ENCODE results near the gene NALCN. TPM values are rescaled to one million over a fixed set of nuclear protein-coding genes. Genes with fewer than 3 reads are reported as not detected.
"Not testable (repeated sequence)": the region's sequence is repeated elsewhere in the genome, so short reads cannot be mapped to it uniquely, and the experiment has no call there.

The NALCN gene
- total RNA-seq, 1 donor from 2014 or later, result 8.8 TPM

DNA sequence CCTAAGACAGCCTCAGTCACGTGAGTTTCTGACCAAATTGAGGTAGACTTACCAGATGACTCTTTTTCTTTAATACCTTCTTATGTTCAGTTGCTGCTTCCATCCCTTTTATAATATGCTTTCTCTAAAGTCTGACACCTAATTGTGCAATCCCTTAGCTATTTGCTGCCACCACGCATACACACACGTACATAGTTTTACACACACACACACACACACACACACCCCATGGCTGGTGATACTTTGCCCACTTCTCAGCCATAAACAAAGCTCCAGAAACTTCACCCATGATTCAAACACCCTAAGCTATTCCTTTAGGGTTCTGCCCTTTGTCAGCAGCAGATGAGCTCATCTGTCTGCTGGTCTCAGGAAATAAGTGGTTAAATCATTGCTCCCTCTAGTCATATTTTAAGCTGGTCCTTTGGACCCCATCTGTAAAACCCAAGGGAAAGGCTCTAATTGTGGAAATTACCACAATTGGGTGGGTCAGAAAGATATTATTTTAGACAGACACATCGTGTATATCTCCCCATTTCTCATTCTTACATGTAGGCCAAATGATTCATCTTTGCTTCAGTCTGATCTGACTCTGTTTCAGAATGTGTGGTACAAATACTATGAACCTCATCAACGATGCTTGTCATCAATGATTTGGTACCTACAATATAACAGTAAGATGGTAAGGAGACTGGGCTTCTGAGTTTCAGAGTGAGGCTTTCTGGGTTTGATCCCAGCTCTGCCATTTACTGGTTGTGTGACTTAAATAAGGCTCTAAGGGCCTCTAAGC is 69.2 kb downstream of the NALCN start:
- intact Hi-C loops (cut with DNase I), result no loop called here
- no peak for DNase-seq (ENCODE audit: low spot score)
- ATAC-seq, result no peak

DNA sequence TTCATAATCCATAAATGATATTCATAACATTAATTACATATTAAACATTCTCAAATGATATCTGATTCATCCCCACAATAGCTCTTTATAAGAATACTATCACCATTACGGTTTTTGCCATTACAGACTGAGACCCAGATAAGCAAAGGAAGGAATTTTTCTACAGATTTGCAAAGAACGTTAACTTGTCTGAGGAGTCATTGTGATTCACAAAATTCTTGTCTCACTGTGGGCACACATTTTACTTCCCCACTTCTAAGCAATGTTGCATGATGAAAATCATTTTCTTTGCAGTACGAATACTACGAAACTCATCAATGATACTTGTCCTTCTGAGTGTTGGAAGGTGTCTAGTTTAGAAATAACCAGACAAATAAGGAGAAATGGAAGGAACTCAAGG is 70.1 kb downstream of the NALCN start:
- intact Hi-C loops (cut with DNase I), result no loop called here
- ATAC-seq (no peak), DNase-seq (ENCODE audit: low spot score) (no peak)

- no peak for ATAC-seq
- intact Hi-C loops (cut with DNase I), result no loop called here
- no peak for DNase-seq (ENCODE audit: low spot score)
Observed at GRCh38 chr13:101343128-101343787, 73.0 kb downstream of the NALCN start.

DNA sequence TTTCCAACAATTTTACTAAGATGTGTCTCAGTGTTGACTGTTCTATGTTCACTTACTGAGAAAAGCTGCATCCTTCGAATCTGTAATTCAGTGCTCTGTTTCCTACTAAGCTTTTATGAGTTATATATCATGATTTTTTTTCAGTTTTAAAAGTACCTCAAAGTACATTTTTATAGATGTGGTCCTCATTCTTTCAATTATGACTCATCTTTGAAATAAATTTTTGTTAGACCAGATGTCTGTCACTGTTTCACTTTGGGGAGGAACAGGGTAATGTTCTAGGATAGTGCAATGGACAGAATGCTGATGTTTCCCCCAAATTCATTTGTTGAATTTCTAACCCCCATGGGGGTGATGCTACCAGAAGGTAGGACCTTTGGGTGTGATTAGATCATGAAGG is 74.8 kb downstream of the NALCN start:
- ATAC-seq (no peak), DNase-seq (ENCODE audit: low spot score) (no peak)
- intact Hi-C loops (cut with DNase I), result no loop called here

GRCh38 chr13:101339202-101339601 is 77.1 kb downstream of the NALCN start:
- intact Hi-C loops (cut with DNase I), result no loop called here
- ATAC-seq (no peak), DNase-seq (ENCODE audit: low spot score) (no peak)

- ATAC-seq (no peak), DNase-seq (ENCODE audit: low spot score) (no peak)
- intact Hi-C loops (cut with DNase I), result no loop called here
Observed at GRCh38 chr13:101332583-101332982, 83.7 kb downstream of the NALCN start.

DNA sequence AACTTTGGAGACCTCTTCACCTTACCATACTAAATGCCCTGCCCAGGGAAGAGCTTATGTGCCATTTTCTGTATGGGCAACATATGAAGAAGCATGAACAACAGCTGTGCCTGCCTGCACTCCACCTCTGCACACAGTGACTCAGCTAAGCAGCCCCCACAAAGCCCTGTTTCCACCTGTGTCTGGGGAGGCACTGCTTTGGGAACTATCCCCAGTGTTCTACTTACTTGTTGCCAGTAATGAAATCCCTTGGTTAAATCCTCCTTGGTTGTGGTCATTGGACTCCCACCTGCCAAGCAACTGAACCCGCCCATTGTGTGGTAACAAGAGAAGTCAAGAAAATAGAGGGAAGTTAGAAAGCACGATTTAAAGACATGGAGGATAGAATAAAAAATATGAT is 84.6 kb downstream of the NALCN start:
- ATAC-seq, result no peak
- DNase-seq (ENCODE audit: low spot score), result no peak
- intact Hi-C loops (cut with DNase I), result no loop called here

DNA sequence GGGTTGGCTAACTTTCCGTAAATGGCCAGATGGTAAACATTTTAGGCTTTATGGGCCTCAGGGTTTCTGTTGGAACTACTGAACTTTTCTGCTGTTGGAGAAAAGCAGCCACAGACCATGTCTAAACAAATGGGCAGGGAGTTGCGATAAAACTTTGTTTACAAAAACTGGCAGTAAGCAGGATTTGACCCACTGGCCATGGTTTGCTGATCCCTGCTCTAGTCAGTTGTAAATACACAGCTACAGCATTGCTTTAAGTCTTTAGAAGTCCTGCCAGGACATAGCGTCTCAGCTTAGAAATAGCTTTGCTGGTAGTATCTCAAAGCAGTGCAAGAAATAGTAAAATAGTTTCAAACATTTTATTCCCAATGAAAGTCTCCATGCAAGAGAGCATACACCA is 88.4 kb downstream of the NALCN start:
- intact Hi-C loops (cut with DNase I), result no loop called here
- DNase-seq (ENCODE audit: low spot score) (no peak), ATAC-seq (no peak)

- ATAC-seq (peak; percentile 81), DNase-seq (ENCODE audit: low spot score) (no peak)
- intact Hi-C loops (cut with DNase I), result no loop called here
Observed at GRCh38 chr13:101326710-101327109, 89.6 kb downstream of the NALCN start.

GRCh38 chr13:101325423-101325822 is 90.9 kb downstream of the NALCN start:
- intact Hi-C loops (cut with DNase I), result no loop called here
- no peak for DNase-seq (ENCODE audit: low spot score)
- no peak for ATAC-seq

DNA sequence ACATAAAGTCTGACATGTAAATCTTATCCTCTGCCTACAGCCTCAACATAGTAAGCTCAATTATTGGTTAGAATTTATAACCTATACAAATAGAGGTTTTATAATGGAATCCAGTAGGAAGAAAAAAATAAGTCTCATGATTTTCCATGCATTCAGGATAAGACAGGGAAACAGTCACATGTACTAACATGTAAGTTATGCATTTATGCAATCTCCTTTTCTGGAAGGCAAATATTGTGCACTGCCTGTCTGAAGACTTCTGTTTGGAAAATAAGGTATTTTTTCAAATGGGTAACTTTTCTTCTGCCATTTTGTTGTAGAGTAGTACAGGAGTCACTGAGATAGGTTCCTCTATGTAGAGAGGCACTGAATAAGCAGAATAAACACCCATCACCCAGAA is 92.7 kb downstream of the NALCN start:
- ATAC-seq (no peak), DNase-seq (ENCODE audit: low spot score) (no peak)
- intact Hi-C loops (cut with DNase I), result no loop called here

- ATAC-seq (no peak), DNase-seq (ENCODE audit: low spot score) (no peak)
- intact Hi-C loops (cut with DNase I), result loop anchor here (1.0 kb wide), 1 partner anchor 50 kb away; no protein-coding TSS in a partner anchor
Observed at GRCh38 chr13:101317986-101318523, 98.3 kb downstream of the NALCN start.

DNA sequence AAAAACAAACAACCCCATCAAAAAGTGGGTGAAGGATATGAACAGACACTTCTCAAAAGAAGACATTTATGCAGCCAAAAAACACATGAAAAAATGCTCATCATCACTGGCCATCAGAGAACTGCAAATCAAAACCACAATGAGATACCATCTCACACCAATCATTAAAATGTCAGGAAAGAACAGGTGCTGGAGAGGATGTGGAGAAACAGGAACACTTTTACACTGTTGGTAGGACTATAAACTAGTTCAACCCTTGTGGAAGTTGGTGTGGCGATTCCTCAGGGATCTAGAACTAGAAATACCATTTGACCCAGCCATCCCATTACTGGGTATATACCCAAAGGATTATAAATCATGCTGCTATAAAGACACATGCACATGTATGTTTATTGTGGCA is 102.8 kb downstream of the NALCN start:
- DNase-seq (ENCODE audit: low spot score); intact Hi-C loops (cut with DNase I); ATAC-seq: not testable (repeated sequence)

GRCh38 chr13:101309014-101309619 is 107.2 kb downstream of the NALCN start:
- peak; percentile 65 for ATAC-seq
- intact Hi-C loops (cut with DNase I), result loop anchor here (5.0 kb wide), 1 partner anchor 1897 kb away; no protein-coding TSS in a partner anchor

DNA sequence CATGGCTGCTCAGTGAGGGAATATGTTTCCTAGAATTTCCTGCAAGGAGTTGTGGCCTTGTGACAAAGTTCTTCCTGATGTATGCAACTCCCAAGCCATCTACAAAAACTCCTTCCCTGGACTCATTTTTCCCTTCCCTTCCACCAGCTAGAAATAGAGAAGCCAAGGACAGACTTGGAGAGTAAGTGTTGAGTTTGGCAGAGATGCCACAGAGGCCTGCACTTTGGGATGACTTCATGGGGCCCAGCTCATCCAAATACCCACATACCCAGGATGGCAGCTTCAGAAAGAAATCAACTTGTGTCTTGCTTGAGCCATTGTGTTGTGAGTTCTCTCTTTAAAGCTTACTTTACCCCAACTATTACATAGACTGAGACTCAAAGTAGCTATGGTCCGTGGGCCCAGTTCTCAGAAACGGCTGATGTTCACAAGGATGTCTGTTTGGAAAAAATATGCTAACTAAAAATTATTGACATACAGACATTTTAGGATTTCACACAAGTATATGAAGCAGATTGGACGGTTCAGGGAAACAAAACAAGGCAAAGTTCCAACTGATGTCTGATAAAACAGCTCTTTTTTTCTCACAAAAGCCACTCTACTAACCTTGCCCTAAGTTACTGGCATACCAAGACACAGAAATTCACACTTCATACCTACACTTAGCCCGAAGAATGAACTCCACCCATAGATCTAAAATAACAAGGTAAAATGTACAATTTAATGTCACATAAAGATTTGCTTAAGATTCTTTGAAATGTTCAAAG is 107.9 kb downstream of the NALCN start:
- intact Hi-C loops (cut with DNase I), result loop anchor here (5.0 kb wide), 1 partner anchor 1896 kb away; no protein-coding TSS in a partner anchor
- DNase-seq (ENCODE audit: low spot score) (no peak), ATAC-seq (no peak)

More at GRCh38 chr13:101309014-101309619, 107.2 kb downstream of the NALCN start:
- DNase-seq (ENCODE audit: low spot score), result no peak

GRCh38 chr13:101307181-101307701 is 109.1 kb downstream of the NALCN start:
- ATAC-seq, result no peak
- DNase-seq (ENCODE audit: low spot score), result no peak
- intact Hi-C loops (cut with DNase I), result loop anchor here (5.0 kb wide), 1 partner anchor 1895 kb away; no protein-coding TSS in a partner anchor

DNA sequence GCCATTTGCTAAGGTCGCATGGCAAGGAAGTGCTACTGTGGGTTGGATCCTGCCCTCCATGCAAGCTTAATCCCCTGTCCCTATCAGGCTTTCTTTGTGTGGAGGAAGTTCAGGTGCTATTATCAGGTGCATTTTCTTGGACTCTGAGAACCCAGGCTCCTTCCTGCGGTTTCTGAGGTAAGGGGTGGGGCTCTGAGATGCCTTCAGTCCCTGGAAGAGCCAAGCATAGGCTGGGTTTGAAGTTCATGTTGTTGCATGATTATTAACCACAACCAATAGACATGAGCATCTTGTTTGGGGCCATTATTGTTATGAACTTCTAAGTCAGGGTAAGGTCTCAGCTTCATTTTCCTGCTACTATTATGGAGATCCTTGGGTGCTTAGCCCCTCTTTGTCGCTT is 109.5 kb downstream of the NALCN start:
- no peak for DNase-seq (ENCODE audit: low spot score)
- no peak for ATAC-seq
- intact Hi-C loops (cut with DNase I), result loop anchor here (5.0 kb wide), 1 partner anchor 1894 kb away; no protein-coding TSS in a partner anchor

GRCh38 chr13:101305981-101306411 is 110.3 kb downstream of the NALCN start:
- no peak for ATAC-seq
- DNase-seq (ENCODE audit: low spot score), result no peak
- intact Hi-C loops (cut with DNase I), result loop anchor here (5.0 kb wide), 1 partner anchor 1894 kb away; no protein-coding TSS in a partner anchor
